HEK293 (cell line): ENCODE measurements around the gene ZNF554.

Experiments used
- CTCF ChIA-PET: fragments of 350-600 bp; formaldehyde crosslinking; extraction: SDS; loops from one replicate; lab custom pipeline; 2021; ENCODE audit warnings: antibody characterized with exemption; lab: Yijun Ruan, JAX
- POLR2A ChIA-PET: fragments of 300-600 bp; formaldehyde crosslinking; extraction: SDS; loops from one replicate; lab custom pipeline; 2020; ENCODE audit warnings: antibody characterized with exemption, inconsistent platforms; lab: Yijun Ruan, JAX
- H3K27ac ChIP-seq: fragments of 200-500 bp; sonication (Bioruptor generic); 2 replicates; pipeline ENCODE4 v1.5.1; 2014; ENCODE audit warnings: low read depth, low read length, control low read depth, inconsistent platforms; ENCODE audit errors: extremely low read depth
- H3K36me3 ChIP-seq, 2 experiments: fragments of 200-500 bp in 1 of 2; sonication (Bioruptor generic) in 1 of 2; 1 replicate in 1 of 2; 2 replicates in 1 of 2; pipeline ENCODE4 v1.5.1; 2014 to 2017; ENCODE audit warnings: inconsistent platforms in 2 of 2, low read length in 2 of 2; ENCODE audit not compliant: control insufficient read depth in 2 of 2, insufficient read depth in 1 of 2
- H3K4me1 ChIP-seq: fragments of 200-500 bp; sonication (Bioruptor generic); 2 replicates; pipeline ENCODE4 v1.5.1; 2014; ENCODE audit warnings: mild to moderate bottlenecking, low read length, inconsistent platforms; ENCODE audit not compliant: control insufficient read depth, insufficient read depth
- H3K4me3 ChIP-seq: 2 replicates; pipeline ENCODE4 v1.5.1; 2011; ENCODE audit warnings: low read depth, mild to moderate bottlenecking, control low read depth, low read length, moderate library complexity
- H3K9me3 ChIP-seq: fragments of 200-500 bp; sonication (Bioruptor generic); 2 replicates; pipeline ENCODE4 v1.5.1; 2014; ENCODE audit warnings: low read depth, low read length, inconsistent platforms; ENCODE audit not compliant: control insufficient read depth, insufficient read depth
- EGR2 ChIP-seq: fragments of 450-650 bp; formaldehyde crosslinking; IDR thresholded peaks from 2 replicates; pipeline ENCODE4 v1.5.1; 2016; ENCODE audit warnings: low read depth, missing biosample characterization, missing genetic modification characterization
- GLIS1 ChIP-seq: fragments of 450-650 bp; formaldehyde crosslinking; IDR thresholded peaks from 2 replicates; pipeline ENCODE4 v1.5.1; 2016; ENCODE audit warnings: missing biosample characterization, missing genetic modification characterization
- GLIS2 ChIP-seq: fragments of 450-650 bp; formaldehyde crosslinking; IDR thresholded peaks from 2 replicates; pipeline ENCODE4 v1.5.1; 2016; ENCODE audit warnings: missing biosample characterization, missing genetic modification characterization
- KLF1 ChIP-seq: fragments of 450-650 bp; formaldehyde crosslinking; IDR thresholded peaks from 2 replicates; pipeline ENCODE4 v1.5.1; 2016; ENCODE audit warnings: missing biosample characterization, missing genetic modification characterization
- YY2 ChIP-seq: fragments of 450-650 bp; formaldehyde crosslinking; IDR thresholded peaks from 2 replicates; pipeline ENCODE4 v1.5.1; 2016; ENCODE audit warnings: missing biosample characterization, missing genetic modification characterization
- ZIC2 ChIP-seq: fragments of 450-650 bp; formaldehyde crosslinking; IDR thresholded peaks from 2 replicates; pipeline ENCODE4 v1.5.1; 2016; ENCODE audit warnings: missing biosample characterization, missing genetic modification characterization
- ZNF121 ChIP-seq: fragments of 450-650 bp; formaldehyde crosslinking; IDR thresholded peaks from 2 replicates; pipeline ENCODE4 v1.5.1; 2016; ENCODE audit warnings: missing biosample characterization, missing genetic modification characterization
- ZNF155 ChIP-seq: fragments of 450-650 bp; formaldehyde crosslinking; IDR thresholded peaks from 2 replicates; pipeline ENCODE4 v1.5.1; 2016; ENCODE audit warnings: missing biosample characterization, missing genetic modification characterization
- ZNF211 ChIP-seq: fragments of 450-650 bp; formaldehyde crosslinking; IDR thresholded peaks from 2 replicates; pipeline ENCODE4 v1.5.1; 2016; ENCODE audit warnings: low read depth, missing biosample characterization, missing genetic modification characterization
- ZNF223 ChIP-seq: fragments of 450-650 bp; formaldehyde crosslinking; IDR thresholded peaks from 2 replicates; pipeline ENCODE4 v1.5.1; 2016; ENCODE audit warnings: missing biosample characterization, missing genetic modification characterization
- ZNF239 ChIP-seq: fragments of 450-650 bp; formaldehyde crosslinking; IDR thresholded peaks from 2 replicates; pipeline ENCODE4 v1.5.1; 2016; ENCODE audit warnings: missing biosample characterization, missing genetic modification characterization
- ZNF341 ChIP-seq: fragments of 450-650 bp; formaldehyde crosslinking; IDR thresholded peaks from 2 replicates; pipeline ENCODE4; 2016; ENCODE audit warnings: low read depth, missing biosample characterization, missing genetic modification characterization
- ZNF529 ChIP-seq: fragments of 450-650 bp; formaldehyde crosslinking; IDR thresholded peaks from 2 replicates; pipeline ENCODE4 v1.5.1; 2017; ENCODE audit warnings: missing genetic modification characterization, missing biosample characterization; ENCODE audit not compliant: insufficient replicate concordance
- ZNF600 ChIP-seq: fragments of 450-650 bp; formaldehyde crosslinking; IDR thresholded peaks from 2 replicates; pipeline ENCODE4 v1.5.1; 2016; ENCODE audit warnings: missing biosample characterization, missing genetic modification characterization
- ZNF626 ChIP-seq: fragments of 450-650 bp; sonication (Bioruptor Pico); formaldehyde crosslinking; IDR thresholded peaks from 2 replicates; pipeline ENCODE4 v1.5.1; 2018; ENCODE audit warnings: missing biosample characterization, missing genetic modification characterization, inconsistent platforms
- ZNF768 ChIP-seq: fragments of 450-650 bp; formaldehyde crosslinking; IDR thresholded peaks from 2 replicates; pipeline ENCODE4 v1.5.1; 2018; ENCODE audit warnings: missing biosample characterization, mild to moderate bottlenecking, missing genetic modification characterization
- ZNF791 ChIP-seq: fragments of 450-650 bp; formaldehyde crosslinking; IDR thresholded peaks from 2 replicates; pipeline ENCODE4 v1.5.1; 2016; ENCODE audit warnings: missing biosample characterization, missing genetic modification characterization
- TF ChIP-seq, protein P1 (sequence below): fragments of 450-650 bp; formaldehyde crosslinking; IDR thresholded peaks from 2 replicates; pipeline ENCODE4 v1.5.1; 2016; ENCODE audit warnings: missing biosample characterization, missing genetic modification characterization
- TF ChIP-seq, protein P2 (sequence below): fragments of 450-650 bp; formaldehyde crosslinking; IDR thresholded peaks from 2 replicates; pipeline ENCODE4 v1.5.1; 2016; ENCODE audit warnings: missing biosample characterization, missing genetic modification characterization
- TF ChIP-seq, protein P3 (sequence below): fragments of 450-650 bp; formaldehyde crosslinking; optimal IDR thresholded peaks from 2 replicates; pipeline ENCODE3; 2016; ENCODE audit warnings: missing biosample characterization, mild to moderate bottlenecking, missing genetic modification characterization
- TF ChIP-seq, protein P4 (sequence below): fragments of 450-650 bp; formaldehyde crosslinking; IDR thresholded peaks from 2 replicates; pipeline ENCODE4 v1.5.1; 2017; ENCODE audit warnings: missing biosample characterization, mild to moderate bottlenecking, missing genetic modification characterization, moderate library complexity
- TF ChIP-seq, protein P5 (sequence below): fragments of 450-650 bp; formaldehyde crosslinking; IDR thresholded peaks from 2 replicates; pipeline ENCODE4 v1.5.1; 2017; ENCODE audit warnings: missing biosample characterization, missing genetic modification characterization
- TF ChIP-seq, protein P6 (sequence below): fragments of 450-650 bp; formaldehyde crosslinking; IDR thresholded peaks from 2 replicates; pipeline ENCODE4 v1.5.1; 2016; ENCODE audit warnings: missing biosample characterization, missing genetic modification characterization

Gene ZNF554

DNA sequence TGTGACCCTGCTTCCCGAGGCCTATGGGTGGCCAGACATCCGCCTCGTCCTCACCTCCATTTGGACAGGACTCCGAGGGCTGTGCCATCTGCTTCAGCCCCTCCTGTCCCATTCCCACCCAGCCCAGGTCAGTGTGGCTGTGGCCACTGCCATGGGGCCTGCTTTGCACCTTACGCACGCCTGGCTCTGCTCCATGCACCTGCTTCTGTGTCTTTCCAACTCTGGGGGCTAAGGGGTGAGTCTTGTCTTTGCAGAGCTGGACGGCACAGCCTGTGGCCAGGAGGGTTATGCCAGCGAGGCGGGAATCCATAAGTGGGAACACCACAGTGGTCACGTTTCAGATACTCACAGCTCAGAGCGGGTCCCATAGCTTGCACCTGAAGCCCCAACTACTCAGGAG lies 5.2 kb upstream of the ZNF554 start:
- CTCF ChIA-PET: no interaction called here
- POLR2A ChIA-PET: interaction anchor here (0.5 to 0.6 kb wide), 2 partner anchors 51 to 496 kb away, joined by 3 to 6 read pairs; no protein-coding TSS in a partner anchor
- H3K27ac ChIP-seq: no peak overlapping the region
- no peak overlapping the region for H3K4me3 ChIP-seq
- TF ChIP-seq, protein P1, sequence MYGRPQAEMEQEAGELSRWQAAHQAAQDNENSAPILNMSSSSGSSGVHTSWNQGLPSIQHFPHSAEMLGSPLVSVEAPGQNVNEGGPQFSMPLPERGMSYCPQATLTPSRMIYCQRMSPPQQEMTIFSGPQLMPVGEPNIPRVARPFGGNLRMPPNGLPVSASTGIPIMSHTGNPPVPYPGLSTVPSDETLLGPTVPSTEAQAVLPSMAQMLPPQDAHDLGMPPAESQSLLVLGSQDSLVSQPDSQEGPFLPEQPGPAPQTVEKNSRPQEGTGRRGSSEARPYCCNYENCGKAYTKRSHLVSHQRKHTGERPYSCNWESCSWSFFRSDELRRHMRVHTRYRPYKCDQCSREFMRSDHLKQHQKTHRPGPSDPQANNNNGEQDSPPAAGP (tag by site-specific recombination): no peak
- TF ChIP-seq ZNF341 (tag by site-specific recombination): peak; percentile 27; the same call in 1 of the 2 replicates
- peak; percentile 56 for TF ChIP-seq ZNF600 (tag by site-specific recombination)
- no peak for TF ChIP-seq ZNF626 (tag by site-specific recombination)
- peaks cover 0 to 51% of the 10 kb centered on the region in 2 experiments; a peak in 1 of 3 replicates for H3K36me3 ChIP-seq
- H3K4me1 ChIP-seq: no peaks in the 10 kb centered on the region
- no peaks in the 10 kb centered on the region for H3K9me3 ChIP-seq

DNA sequence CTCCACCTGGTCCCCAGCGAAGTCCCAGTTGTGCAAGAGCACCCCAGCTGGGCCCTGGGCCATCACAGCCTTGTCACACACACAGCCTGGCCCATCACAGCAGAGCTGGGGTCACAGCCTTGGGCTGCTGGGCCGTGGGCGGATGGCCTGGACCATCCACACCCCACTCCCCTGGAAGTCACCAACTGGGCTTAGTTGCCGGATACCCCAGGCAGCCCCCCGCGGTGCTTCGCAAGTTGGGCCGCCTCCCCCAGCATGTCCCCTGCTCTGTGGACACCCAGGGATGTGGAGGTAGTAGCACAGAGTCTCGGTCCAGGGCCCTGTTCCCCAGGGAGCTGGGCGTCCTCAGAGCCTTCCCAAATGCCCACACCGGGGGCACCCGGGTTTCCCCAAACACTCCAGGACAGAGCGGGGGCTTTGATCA lies 4.5 kb upstream of the ZNF554 start:
- no peak overlapping the region for H3K27ac ChIP-seq
- ChIA-PET POLR2A (interaction anchor here (0.6 kb wide), 1 partner anchor 497 kb away, joined by 6 read pairs; no protein-coding TSS in a partner anchor), CTCF (no interaction called here)
- no peak overlapping the region for H3K4me3 ChIP-seq
- H3K9me3 ChIP-seq: no peaks in the 10 kb centered on the region
- no peaks in the 10 kb centered on the region for H3K4me1 ChIP-seq
- peak; percentile 73 for TF ChIP-seq GLIS1 (tag by site-specific recombination)
- TF ChIP-seq GLIS2 (tag by site-specific recombination): peak; percentile 60
- no peak for TF ChIP-seq KLF1
- TF ChIP-seq ZNF211 (tag by site-specific recombination): no peak
- no peak for TF ChIP-seq ZNF121 (tag by site-specific recombination)
- TF ChIP-seq, protein P2, sequence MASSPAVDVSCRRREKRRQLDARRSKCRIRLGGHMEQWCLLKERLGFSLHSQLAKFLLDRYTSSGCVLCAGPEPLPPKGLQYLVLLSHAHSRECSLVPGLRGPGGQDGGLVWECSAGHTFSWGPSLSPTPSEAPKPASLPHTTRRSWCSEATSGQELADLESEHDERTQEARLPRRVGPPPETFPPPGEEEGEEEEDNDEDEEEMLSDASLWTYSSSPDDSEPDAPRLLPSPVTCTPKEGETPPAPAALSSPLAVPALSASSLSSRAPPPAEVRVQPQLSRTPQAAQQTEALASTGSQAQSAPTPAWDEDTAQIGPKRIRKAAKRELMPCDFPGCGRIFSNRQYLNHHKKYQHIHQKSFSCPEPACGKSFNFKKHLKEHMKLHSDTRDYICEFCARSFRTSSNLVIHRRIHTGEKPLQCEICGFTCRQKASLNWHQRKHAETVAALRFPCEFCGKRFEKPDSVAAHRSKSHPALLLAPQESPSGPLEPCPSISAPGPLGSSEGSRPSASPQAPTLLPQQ: no peak
- peak; percentile 44; the same call in 1 of the 2 replicates for TF ChIP-seq ZIC2 (tag by site-specific recombination)
- TF ChIP-seq, protein P3, sequence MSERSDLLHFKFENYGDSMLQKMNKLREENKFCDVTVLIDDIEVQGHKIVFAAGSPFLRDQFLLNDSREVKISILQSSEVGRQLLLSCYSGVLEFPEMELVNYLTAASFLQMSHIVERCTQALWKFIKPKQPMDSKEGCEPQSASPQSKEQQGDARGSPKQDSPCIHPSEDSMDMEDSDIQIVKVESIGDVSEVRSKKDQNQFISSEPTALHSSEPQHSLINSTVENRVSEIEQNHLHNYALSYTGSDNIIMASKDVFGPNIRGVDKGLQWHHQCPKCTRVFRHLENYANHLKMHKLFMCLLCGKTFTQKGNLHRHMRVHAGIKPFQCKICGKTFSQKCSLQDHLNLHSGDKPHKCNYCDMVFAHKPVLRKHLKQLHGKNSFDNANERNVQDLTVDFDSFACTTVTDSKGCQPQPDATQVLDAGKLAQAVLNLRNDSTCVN (tag by site-specific recombination): no peak
- TF ChIP-seq, all 188 proteins: peak for 3
- H3K36me3 ChIP-seq: peaks cover 0 to 43% of the 10 kb centered on the region in 2 experiments; a peak in 1 of 3 replicates

DNA sequence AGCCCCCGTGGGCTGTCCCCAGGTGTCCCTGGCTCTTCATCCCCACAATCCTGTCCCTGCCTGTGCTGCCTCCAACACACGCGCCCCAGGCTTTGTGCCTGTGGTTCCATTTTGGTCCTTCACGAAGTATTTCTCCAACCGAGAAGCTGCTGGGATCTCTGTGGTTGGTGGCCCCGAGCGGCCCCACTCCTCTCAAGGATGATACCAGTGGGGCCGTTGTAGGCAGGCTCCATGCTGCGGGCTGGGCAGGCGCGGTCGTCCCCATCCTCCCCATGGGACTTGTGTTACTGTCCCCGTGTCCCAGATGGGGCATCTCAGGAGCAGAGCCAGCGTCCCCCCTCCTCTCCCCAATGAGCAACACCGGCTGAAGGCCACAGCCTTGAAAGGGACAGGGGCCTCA lies 3.7 kb upstream of the ZNF554 start:
- peaks cover 0 to 36% of the 10 kb centered on the region in 2 experiments; a peak in 2 of 3 replicates for H3K36me3 ChIP-seq
- H3K9me3 ChIP-seq: no peaks in the 10 kb centered on the region
- CTCF ChIA-PET: no interaction called here
- 0 out of 2 replicates have a peak overlapping the region, but pooled peaks have one; percentile 24 for H3K27ac ChIP-seq
- no peak overlapping the region for H3K4me3 ChIP-seq
- H3K4me1 ChIP-seq: no peaks in the 10 kb centered on the region
- POLR2A ChIA-PET: no interaction called here
- no peak for TF ChIP-seq ZNF155
- TF ChIP-seq, protein P4, sequence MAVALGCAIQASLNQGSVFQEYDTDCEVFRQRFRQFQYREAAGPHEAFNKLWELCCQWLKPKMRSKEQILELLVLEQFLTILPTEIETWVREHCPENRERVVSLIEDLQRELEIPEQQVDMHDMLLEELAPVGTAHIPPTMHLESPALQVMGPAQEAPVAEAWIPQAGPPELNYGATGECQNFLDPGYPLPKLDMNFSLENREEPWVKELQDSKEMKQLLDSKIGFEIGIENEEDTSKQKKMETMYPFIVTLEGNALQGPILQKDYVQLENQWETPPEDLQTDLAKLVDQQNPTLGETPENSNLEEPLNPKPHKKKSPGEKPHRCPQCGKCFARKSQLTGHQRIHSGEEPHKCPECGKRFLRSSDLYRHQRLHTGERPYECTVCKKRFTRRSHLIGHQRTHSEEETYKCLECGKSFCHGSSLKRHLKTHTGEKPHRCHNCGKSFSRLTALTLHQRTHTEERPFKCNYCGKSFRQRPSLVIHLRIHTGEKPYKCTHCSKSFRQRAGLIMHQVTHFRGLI (tag by site-specific recombination): no peak
- no peak for TF ChIP-seq ZNF239
- no peak for TF ChIP-seq EGR2 (tag by site-specific recombination)
- no peak for TF ChIP-seq YY2
- no peak for TF ChIP-seq ZNF768
- TF ChIP-seq, protein P5, sequence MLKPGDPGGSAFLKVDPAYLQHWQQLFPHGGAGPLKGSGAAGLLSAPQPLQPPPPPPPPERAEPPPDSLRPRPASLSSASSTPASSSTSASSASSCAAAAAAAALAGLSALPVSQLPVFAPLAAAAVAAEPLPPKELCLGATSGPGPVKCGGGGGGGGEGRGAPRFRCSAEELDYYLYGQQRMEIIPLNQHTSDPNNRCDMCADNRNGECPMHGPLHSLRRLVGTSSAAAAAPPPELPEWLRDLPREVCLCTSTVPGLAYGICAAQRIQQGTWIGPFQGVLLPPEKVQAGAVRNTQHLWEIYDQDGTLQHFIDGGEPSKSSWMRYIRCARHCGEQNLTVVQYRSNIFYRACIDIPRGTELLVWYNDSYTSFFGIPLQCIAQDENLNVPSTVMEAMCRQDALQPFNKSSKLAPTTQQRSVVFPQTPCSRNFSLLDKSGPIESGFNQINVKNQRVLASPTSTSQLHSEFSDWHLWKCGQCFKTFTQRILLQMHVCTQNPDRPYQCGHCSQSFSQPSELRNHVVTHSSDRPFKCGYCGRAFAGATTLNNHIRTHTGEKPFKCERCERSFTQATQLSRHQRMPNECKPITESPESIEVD: no peak
- TF ChIP-seq ZNF791: no peak
- no peak for TF ChIP-seq ZNF529
- TF ChIP-seq, protein P6, sequence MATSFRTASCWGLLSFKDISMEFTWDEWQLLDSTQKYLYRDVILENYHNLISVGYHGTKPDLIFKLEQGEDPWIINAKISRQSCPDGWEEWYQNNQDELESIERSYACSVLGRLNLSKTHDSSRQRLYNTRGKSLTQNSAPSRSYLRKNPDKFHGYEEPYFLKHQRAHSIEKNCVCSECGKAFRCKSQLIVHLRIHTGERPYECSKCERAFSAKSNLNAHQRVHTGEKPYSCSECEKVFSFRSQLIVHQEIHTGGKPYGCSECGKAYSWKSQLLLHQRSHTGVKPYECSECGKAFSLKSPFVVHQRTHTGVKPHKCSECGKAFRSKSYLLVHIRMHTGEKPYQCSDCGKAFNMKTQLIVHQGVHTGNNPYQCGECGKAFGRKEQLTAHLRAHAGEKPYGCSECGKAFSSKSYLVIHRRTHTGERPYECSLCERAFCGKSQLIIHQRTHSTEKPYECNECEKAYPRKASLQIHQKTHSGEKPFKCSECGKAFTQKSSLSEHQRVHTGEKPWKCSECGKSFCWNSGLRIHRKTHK: no peak
- TF ChIP-seq ZNF223: no peak
